HCT116 (cell line): ENCODE measurements around the gene FBXO17. TPM values are rescaled to one million over a fixed set of nuclear protein-coding genes. Genes with fewer than 3 reads are reported as not detected.

Source experiments
- ATAC-seq: fragments of 200-7000 bp; cut with Tn5 transposase; 2 replicates; pipeline ENCODE4 v1.9.1; 2020; ENCODE audit warnings: mild to moderate bottlenecking, moderate library complexity
- BruUV-seq: library from RNA; stranded (reverse); fragments of 400-500 nt; replicated peaks from 2 replicates; lab custom pipeline; 2021; lab: Mats Ljungman, UMichigan
- CTCF ChIA-PET: fragments of 300-600 bp; sonication (Branson Sonifier 250); formaldehyde crosslinking; loops from one replicate; lab custom pipeline; 2021; ENCODE audit warnings: antibody characterized with exemption; lab: Charles Lee
- POLR2A ChIA-PET: fragments of 300-600, 350-600 bp; sonication (Branson Sonifier 250); formaldehyde crosslinking; loops from one replicate; lab custom pipeline; 2021; ENCODE audit warnings: antibody characterized with exemption; lab: Charles Lee
- RAD21 ChIA-PET, 2 experiments: fragments of 300-600 bp; sonication (Branson Sonifier 250); formaldehyde crosslinking; loops; one replicate each; lab custom pipeline; 2023; ENCODE audit warnings: low total read pairs in 2 of 2; ENCODE audit not compliant: uncharacterized antibody in 2 of 2, unreplicated experiment in 2 of 2, low non-redundant PET in 1 of 2; lab: Charles Lee
- DNase-seq: peaks from one replicate; pipeline ENCODE4 v3.0.0-alpha.2; 2010; ENCODE audit warnings: low read depth, low spot score
- H2AFZ ChIP-seq: fragments of 200-600 bp; shearing (Covaris generic), sonication (generic); 2 replicates; pipeline ENCODE4 v1.6.1; 2017; ENCODE audit warnings: low read depth, mixed run types, mixed read lengths, antibody characterized with exemption, low read length; ENCODE audit not compliant: poor library complexity, severe bottlenecking
- H3K27ac ChIP-seq: 2 replicates; pipeline ENCODE4 v1.5.1; 2012; ENCODE audit warnings: low read depth, low read length
- H3K27me3 ChIP-seq: fragments of 200-600 bp; sonication (generic); 2 replicates; pipeline ENCODE4 v1.6.1; 2016; ENCODE audit warnings: mixed run types, low read length, mixed read lengths; ENCODE audit not compliant: insufficient read depth
- H3K36me3 ChIP-seq, 2 experiments: fragments of 200-500 bp in 1 of 2; fragments of 200-600 bp in 1 of 2; sonication (Bioruptor generic) in 1 of 2; sonication (generic) in 1 of 2; 2 replicates each; pipeline versions ENCODE4 v1.5.1 to v1.6.1; 2014 to 2016; ENCODE audit warnings: low read length in 2 of 2, inconsistent platforms in 1 of 2, mixed read lengths in 1 of 2, mixed run types in 1 of 2; ENCODE audit not compliant: insufficient read depth in 2 of 2, control insufficient read depth in 1 of 2
- H3K4me1 ChIP-seq, 2 experiments: fragments of 200-600 bp in 1 of 2; sonication (generic) in 1 of 2; 2 replicates each; pipeline versions ENCODE4 v1.5.1 to v1.6.1; 2012 to 2017; ENCODE audit warnings: low read length in 2 of 2, inconsistent platforms in 1 of 2, mild to moderate bottlenecking in 1 of 2, mixed read lengths in 1 of 2, mixed run types in 1 of 2, moderate library complexity in 1 of 2; ENCODE audit not compliant: insufficient read depth in 2 of 2, control insufficient read depth in 1 of 2
- H3K4me2 ChIP-seq: fragments of 200-600 bp; sonication (generic); 2 replicates; pipeline ENCODE4 v1.6.1; 2017; ENCODE audit warnings: mixed run types, low read length, mixed read lengths
- H3K4me3 ChIP-seq, 2 experiments: fragments of 200-600 bp in 1 of 2; sonication (generic) in 1 of 2; replicated peaks in 1 of 2; 2 replicates each; pipeline ENCODE4 v1.5.1; 2011 to 2016; ENCODE audit warnings: low read length in 2 of 2, control low read depth in 1 of 2, low read depth in 1 of 2, mild to moderate bottlenecking in 1 of 2, mixed read lengths in 1 of 2, mixed run types in 1 of 2
- H3K79me2 ChIP-seq: fragments of 200-600 bp; sonication (generic); 2 replicates; pipeline ENCODE4 v1.6.1; 2017; ENCODE audit warnings: mild to moderate bottlenecking, mixed run types, low read length, moderate library complexity, mixed read lengths; ENCODE audit not compliant: insufficient read depth
- H3K9ac ChIP-seq: fragments of 200-600 bp; sonication (generic); 2 replicates; pipeline ENCODE4 v1.6.1; 2016; ENCODE audit warnings: low read length, mixed read lengths
- H3K9me2 ChIP-seq: fragments of 200-600 bp; sonication (generic), shearing (Covaris generic); 2 replicates; pipeline ENCODE4 v1.6.1; 2017; ENCODE audit warnings: mixed run types, mild to moderate bottlenecking, moderate library complexity; ENCODE audit not compliant: insufficient read depth
- H3K9me3 ChIP-seq, 2 experiments: fragments of 200-500 bp in 1 of 2; fragments of 200-600 bp in 1 of 2; sonication (Bioruptor generic) in 1 of 2; sonication (generic) in 1 of 2; 2 replicates each; pipeline ENCODE4 v1.6.1; 2014 to 2017; ENCODE audit warnings: low read length in 2 of 2, mixed read lengths in 2 of 2, inconsistent platforms in 1 of 2, low read depth in 1 of 2, mild to moderate bottlenecking in 1 of 2, mixed run types in 1 of 2, moderate library complexity in 1 of 2; ENCODE audit not compliant: control insufficient read depth in 1 of 2, insufficient read depth in 1 of 2
- H4K20me1 ChIP-seq: fragments of 200-600 bp; sonication (generic), shearing (Covaris generic); 2 replicates; pipeline ENCODE4 v1.6.1; 2017; ENCODE audit warnings: mixed run types, mild to moderate bottlenecking, moderate library complexity; ENCODE audit not compliant: insufficient read depth
- CEBPB ChIP-seq: IDR thresholded peaks from 2 replicates; pipeline ENCODE4 v1.6.1; 2012; ENCODE audit warnings: low read depth
- EGR1 ChIP-seq: IDR thresholded peaks from 2 replicates; pipeline ENCODE4 v1.6.1; 2012; ENCODE audit warnings: low read depth
- ELF1 ChIP-seq: IDR thresholded peaks from 2 replicates; pipeline ENCODE4 v1.6.1; 2012; ENCODE audit warnings: low read depth, borderline replicate concordance
- EZH2 ChIP-seq: fragments of 200-600 bp; sonication (generic); IDR thresholded peaks from 2 replicates; pipeline ENCODE4 v1.6.1; 2017; ENCODE audit warnings: antibody characterized with exemption, mixed run types
- EZH2phosphoT487 ChIP-seq: fragments of 200-600 bp; IDR thresholded peaks from 2 replicates; pipeline ENCODE4 v1.6.1; 2018; ENCODE audit warnings: antibody characterized with exemption, borderline replicate concordance
- FOSL1 ChIP-seq: IDR thresholded peaks from 2 replicates; pipeline ENCODE4 v1.6.1; 2012; ENCODE audit warnings: low read depth
- JUND ChIP-seq: IDR thresholded peaks from 2 replicates; pipeline ENCODE4 v1.6.1; 2012
- POLR2A ChIP-seq: IDR thresholded peaks from 2 replicates; pipeline ENCODE4 v1.7.0; 2011; ENCODE audit warnings: borderline replicate concordance; ENCODE audit not compliant: insufficient read depth, insufficient read length; ENCODE audit errors: extremely low read depth
- POLR2AphosphoS5 ChIP-seq: IDR thresholded peaks from 2 replicates; pipeline ENCODE4 v1.6.1; 2011; ENCODE audit warnings: mild to moderate bottlenecking, low read depth, low read length, moderate library complexity
- RAD21 ChIP-seq: IDR thresholded peaks from 2 replicates; pipeline ENCODE4 v1.6.1; 2012; ENCODE audit warnings: low read depth, mild to moderate bottlenecking
- SP1 ChIP-seq: IDR thresholded peaks from 2 replicates; pipeline ENCODE4 v1.6.1; 2012; ENCODE audit warnings: low read depth
- SRF ChIP-seq: IDR thresholded peaks from 2 replicates; pipeline ENCODE4 v1.6.1; 2012; ENCODE audit warnings: low read depth
- YY1 ChIP-seq: IDR thresholded peaks from 2 replicates; pipeline ENCODE4 v1.6.1; 2011; ENCODE audit warnings: low read length, low read depth, moderate library complexity, mild to moderate bottlenecking; ENCODE audit not compliant: insufficient replicate concordance; ENCODE audit errors: extremely low read depth
- ZFX ChIP-seq: fragments of 450-650 bp; IDR thresholded peaks from 2 replicates; pipeline ENCODE4 v1.6.1; 2017
- ZNF274 ChIP-seq: fragments of 200-500 bp; sonication (Bioruptor generic); IDR thresholded peaks from 2 replicates; pipeline ENCODE4 v1.6.1; 2014; ENCODE audit warnings: mild to moderate bottlenecking, low read depth, low read length, inconsistent platforms
- intact Hi-C: fragments of 100-400 bp; cut with micrococcal nuclease; formaldehyde crosslinking; loops from 2 replicates; pipeline ENCODE4 v1.10.0; 2022
- total RNA-seq: library from RNA; stranded (reverse); gene quantifications from one replicate; pipeline ENCODE4 v1.2.1, GENCODE V29; 2021; ENCODE audit not compliant: unreplicated experiment
- TF ChIP-seq, protein P1 (sequence below): IDR thresholded peaks from 2 replicates; pipeline ENCODE4 v1.6.1; 2012; ENCODE audit warnings: low read depth
- TF ChIP-seq, protein P2 (sequence below): IDR thresholded peaks from 2 replicates; pipeline ENCODE4 v1.6.1; 2011; ENCODE audit warnings: mild to moderate bottlenecking, low read length, moderate library complexity; ENCODE audit not compliant: insufficient replicate concordance; ENCODE audit errors: extremely low read depth
- TF ChIP-seq, protein P3 (sequence below): IDR thresholded peaks from 2 replicates; pipeline ENCODE4 v1.6.1; 2012

Gene FBXO17
- total RNA-seq, 1 experiment from 2014 or later, result 18.5 TPM

DNA sequence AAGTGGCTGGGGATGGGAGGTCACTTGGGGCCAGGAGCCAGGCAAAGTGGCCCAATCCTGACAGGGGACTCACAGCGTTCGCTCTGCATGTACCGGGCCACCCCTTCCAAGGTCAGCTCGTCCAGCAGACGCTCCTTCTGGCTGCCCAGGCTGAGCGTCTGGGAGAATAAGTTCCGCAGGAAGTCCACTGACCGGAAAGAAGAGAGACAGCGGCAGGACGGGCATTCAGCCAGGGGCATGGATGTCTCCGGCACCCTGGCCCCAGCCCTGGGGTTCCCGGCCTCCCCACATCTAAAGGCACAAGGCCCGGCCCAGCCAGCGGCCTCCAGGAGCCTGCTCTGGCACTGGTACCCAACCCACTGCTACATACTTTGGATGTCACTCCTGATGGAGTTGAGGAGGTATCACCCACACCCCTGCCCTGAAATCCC, 82.2 kb downstream of the FBXO17 start:
- Histone ChIP-seq H2AFZ (no peak overlapping the region), H3K9me2 (no peaks in the 10 kb centered on the region), H3K79me2 (no peaks in the 10 kb centered on the region), H3K9me3 (no peaks in the 10 kb centered on the region), H3K9ac (no peak overlapping the region), H3K27me3 (no peaks in the 10 kb centered on the region), H3K36me3 (no peaks in the 10 kb centered on the region), H3K4me2 (no peak overlapping the region), H3K4me1 (0 out of 4 replicates have a peak, but pooled peaks cover 0 to under 1% of the 10 kb centered on the region in 2 experiments), H3K27ac (no peak overlapping the region), H3K4me3 (no peak overlapping the region), H4K20me1 (no peaks in the 10 kb centered on the region)
- DNase-seq (no peak), ATAC-seq (no peak)
- intact Hi-C loops, result no loop called here
- ChIA-PET RAD21 (no interaction called here), POLR2A (no interaction called here), CTCF (no interaction called here)
- TF ChIP-seq ZNF274, result no peak
- no peak for TF ChIP-seq ZFX
- no peak for TF ChIP-seq SRF
- TF ChIP-seq, protein P1, sequence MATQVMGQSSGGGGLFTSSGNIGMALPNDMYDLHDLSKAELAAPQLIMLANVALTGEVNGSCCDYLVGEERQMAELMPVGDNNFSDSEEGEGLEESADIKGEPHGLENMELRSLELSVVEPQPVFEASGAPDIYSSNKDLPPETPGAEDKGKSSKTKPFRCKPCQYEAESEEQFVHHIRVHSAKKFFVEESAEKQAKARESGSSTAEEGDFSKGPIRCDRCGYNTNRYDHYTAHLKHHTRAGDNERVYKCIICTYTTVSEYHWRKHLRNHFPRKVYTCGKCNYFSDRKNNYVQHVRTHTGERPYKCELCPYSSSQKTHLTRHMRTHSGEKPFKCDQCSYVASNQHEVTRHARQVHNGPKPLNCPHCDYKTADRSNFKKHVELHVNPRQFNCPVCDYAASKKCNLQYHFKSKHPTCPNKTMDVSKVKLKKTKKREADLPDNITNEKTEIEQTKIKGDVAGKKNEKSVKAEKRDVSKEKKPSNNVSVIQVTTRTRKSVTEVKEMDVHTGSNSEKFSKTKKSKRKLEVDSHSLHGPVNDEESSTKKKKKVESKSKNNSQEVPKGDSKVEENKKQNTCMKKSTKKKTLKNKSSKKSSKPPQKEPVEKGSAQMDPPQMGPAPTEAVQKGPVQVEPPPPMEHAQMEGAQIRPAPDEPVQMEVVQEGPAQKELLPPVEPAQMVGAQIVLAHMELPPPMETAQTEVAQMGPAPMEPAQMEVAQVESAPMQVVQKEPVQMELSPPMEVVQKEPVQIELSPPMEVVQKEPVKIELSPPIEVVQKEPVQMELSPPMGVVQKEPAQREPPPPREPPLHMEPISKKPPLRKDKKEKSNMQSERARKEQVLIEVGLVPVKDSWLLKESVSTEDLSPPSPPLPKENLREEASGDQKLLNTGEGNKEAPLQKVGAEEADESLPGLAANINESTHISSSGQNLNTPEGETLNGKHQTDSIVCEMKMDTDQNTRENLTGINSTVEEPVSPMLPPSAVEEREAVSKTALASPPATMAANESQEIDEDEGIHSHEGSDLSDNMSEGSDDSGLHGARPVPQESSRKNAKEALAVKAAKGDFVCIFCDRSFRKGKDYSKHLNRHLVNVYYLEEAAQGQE, result no peak
- TF ChIP-seq ELF1, result no peak
- TF ChIP-seq, protein P2, sequence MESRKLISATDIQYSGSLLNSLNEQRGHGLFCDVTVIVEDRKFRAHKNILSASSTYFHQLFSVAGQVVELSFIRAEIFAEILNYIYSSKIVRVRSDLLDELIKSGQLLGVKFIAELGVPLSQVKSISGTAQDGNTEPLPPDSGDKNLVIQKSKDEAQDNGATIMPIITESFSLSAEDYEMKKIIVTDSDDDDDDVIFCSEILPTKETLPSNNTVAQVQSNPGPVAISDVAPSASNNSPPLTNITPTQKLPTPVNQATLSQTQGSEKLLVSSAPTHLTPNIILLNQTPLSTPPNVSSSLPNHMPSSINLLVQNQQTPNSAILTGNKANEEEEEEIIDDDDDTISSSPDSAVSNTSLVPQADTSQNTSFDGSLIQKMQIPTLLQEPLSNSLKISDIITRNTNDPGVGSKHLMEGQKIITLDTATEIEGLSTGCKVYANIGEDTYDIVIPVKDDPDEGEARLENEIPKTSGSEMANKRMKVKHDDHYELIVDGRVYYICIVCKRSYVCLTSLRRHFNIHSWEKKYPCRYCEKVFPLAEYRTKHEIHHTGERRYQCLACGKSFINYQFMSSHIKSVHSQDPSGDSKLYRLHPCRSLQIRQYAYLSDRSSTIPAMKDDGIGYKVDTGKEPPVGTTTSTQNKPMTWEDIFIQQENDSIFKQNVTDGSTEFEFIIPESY, result no peak
- TF ChIP-seq, protein P3, sequence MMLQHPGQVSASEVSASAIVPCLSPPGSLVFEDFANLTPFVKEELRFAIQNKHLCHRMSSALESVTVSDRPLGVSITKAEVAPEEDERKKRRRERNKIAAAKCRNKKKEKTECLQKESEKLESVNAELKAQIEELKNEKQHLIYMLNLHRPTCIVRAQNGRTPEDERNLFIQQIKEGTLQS, result no peak
- no peak for TF ChIP-seq SP1
- TF ChIP-seq EGR1, result no peak
- no peak for TF ChIP-seq POLR2AphosphoS5
- TF ChIP-seq RAD21, result no peak
- no peak for TF ChIP-seq YY1
- TF ChIP-seq EZH2phosphoT487, result no peak
- no peak for TF ChIP-seq CEBPB
- no peak for TF ChIP-seq POLR2A
- TF ChIP-seq JUND, result no peak
- TF ChIP-seq EZH2, result no peak
- TF ChIP-seq FOSL1, result no peak
- BruUV-seq, result no TSS peak
